ENCODE data around the gene BEND4.
A peak's percentile ranks its signal among the peaks of the same experiment; 100 is the strongest.

Gene BEND4

DNA sequence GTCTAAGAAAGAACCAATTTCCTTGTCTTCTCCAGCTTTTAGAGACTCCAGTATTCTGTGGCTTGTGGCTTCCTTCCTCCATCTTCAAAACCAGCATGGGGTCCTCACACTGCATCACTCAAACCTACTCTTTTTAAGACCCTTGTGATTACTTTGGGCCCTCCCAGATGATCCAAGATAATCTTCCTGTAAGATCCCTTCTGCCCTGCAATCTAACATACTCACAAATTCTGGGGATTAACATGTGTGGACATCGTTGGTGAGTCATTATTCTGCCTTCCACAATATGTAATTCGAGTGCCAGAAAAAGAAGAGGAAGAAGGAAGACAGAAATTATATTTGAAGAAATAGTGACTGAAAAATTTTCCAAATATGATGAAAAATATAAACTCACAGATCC lies 47.9 kb downstream of the BEND4 start:
- DNase-seq (ENCODE audit: low spot score), result peak; percentile 26

DNA sequence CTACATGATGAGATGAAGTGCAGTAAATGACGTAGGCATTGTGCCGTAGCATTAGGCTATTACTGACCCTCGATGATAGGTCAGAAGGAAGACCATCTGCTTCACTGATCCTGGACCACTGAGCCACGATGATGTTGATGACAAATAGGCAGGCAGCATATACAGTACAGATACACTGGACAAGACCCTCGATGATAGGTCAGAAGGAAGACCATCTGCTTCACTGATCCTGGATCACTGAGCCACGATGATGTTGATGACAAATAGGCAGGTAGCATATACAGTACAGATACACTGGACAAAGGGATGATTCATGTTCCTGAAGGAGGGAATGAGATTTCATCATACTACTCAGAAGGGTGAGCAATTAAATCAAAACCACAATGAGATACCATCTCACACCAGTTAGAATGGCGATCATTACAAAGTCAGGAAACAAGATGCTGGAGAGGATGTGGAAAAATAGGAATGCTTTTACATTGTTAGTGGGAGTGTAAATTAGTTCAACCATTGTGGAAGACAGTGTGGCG lies 50.9 kb downstream of the BEND4 start:
- DNase-seq (ENCODE audit: low spot score), result no peak

DNA sequence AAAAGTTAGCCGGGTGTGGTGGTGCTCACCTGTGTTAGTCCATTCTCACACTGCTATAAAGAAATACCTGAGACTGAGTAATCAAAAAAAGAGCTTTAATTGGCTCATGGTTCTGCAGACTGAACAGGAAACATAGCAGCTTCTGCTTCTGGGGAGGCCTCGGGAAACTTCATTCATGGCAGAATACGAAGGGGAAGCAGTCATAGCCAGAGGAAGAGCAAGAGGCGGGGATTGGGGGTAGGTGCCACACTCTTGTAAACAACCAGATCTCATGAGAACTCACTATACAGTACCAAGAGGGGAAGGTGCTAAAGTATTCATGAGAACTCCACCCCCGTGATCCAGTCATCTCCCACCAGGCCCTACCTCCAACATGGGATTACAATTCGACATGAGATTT lies 64.1 kb downstream of the BEND4 start:
- no peak for DNase-seq (ENCODE audit: low spot score)

DNA sequence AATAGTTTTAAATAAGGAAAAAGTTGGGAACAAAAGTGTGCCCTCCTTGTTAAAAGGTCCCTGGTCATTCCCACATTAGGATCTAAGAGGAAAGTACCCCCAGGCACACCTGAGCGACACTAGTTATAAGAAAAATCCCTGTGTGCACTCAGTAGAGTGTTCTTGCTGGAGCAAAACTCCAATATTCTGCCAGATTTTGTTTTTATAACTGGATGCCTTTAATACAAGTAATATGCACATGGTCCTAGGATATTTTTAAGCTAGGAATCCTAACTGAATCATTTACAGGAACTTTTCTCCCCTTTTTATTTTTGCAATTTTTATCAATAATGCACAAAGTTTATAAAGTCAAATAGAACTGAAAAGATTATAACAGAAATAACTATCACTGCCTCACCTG lies 68.6 kb downstream of the BEND4 start:
- no peak for DNase-seq (ENCODE audit: low spot score)

DNA sequence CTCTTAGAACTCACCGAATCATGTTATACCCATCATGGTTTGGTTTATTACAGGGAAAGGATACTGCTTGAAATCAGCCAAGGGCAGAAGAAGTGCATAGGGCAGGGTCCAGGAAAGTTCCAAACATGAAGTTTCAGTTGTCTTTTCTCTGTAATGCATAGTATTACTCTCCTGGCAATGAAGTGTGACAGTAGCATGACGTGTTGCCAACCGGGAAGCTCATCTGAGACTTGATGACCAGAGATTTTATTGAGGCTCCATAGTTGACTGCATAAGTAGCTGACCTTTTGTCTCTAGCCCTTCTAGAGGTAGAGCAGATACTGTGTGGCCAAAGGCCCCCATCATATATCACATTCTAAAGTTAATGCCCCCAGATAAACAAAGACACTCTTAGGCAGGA lies 72.1 kb downstream of the BEND4 start:
- DNase-seq (ENCODE audit: low spot score), result no peak

DNA sequence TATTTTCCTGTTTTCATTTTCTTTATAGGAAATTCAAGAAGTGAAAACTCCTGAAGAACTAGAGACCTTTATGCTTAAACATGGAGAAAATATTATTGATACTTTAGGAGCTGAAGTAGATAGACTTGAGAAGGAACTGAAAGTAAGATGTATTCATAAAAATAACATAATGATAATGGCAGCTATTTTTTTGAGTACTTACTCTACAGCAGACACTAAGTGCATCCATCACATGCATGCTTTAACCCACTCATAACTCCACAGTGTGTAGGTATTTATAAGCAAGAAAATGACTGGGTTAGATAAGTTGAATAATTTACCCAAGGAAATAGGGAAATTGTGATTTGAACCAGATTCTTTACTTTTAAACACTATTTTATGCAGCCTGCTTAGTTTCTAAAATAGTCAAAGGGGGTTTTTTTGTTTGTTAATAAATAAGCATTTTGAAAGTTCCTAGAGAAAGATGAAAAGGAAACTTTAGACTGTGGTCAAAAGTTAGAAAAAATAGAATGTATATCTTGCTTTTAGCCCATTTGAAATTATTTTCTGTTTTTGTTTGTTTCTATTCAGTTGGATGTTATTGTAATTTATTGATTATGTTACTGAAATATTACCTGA lies 74.2 kb downstream of the BEND4 start:
- DNase-seq (ENCODE audit: low spot score), result no peak

DNA sequence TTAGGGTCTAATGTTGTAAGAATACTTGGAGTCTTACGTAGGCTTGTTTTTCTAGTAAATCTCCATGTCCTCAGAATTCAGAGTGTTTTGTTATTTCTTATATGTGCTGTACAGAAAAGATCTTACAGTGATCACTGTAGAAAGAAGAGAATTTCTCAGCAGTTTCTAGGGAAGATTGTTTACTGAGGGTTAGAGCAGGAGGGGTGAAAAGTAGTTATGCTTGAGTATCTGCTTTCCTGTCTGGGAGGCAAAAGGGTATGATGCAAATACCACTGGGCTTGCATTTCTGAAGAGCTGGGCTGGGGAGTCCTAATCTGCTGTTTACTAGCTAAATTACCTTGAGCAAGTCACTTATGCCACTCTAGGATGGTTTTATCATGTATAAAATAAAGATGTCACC lies 78.2 kb downstream of the BEND4 start:
- no peak for DNase-seq (ENCODE audit: low spot score)

DNA sequence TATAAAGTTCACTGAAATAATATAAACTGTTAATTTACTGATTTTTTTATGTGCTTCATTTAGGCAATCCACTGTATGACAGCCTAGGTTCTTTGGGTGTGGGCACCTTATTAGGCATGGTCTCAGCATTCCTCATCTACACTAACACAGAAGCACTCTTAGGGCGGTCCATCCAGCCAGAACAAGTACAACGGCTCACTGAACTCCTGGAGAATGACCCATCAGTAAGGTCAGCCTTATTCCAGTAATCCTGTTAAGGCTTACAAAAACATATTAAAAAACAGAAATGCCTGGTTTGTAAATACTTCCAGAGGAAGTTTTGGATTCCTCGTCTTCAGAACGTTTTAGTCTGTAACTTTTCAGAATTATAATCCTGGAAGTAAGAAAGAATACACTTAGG lies 82.0 kb downstream of the BEND4 start:
- DNase-seq (ENCODE audit: low spot score), result no peak

DNA sequence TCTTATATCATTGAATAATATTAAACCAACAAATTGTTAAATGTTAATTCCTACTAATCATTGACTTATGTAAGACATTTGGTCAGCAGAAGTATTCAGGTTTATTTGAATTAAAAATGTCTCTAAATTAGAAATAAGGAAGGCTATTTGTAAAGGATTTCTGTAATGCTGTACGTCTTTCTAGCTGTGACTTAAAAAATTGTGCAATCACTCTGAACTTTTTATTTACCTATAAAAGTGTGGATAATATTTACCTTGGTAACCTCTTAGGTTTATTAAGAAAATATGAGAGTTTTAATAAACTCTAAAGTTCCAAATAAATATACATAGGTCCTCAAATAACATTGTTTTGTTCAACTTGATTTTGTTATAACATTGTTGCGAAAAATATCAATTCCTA lies 85.2 kb downstream of the BEND4 start:
- no peak for DNase-seq (ENCODE audit: low spot score)

DNA sequence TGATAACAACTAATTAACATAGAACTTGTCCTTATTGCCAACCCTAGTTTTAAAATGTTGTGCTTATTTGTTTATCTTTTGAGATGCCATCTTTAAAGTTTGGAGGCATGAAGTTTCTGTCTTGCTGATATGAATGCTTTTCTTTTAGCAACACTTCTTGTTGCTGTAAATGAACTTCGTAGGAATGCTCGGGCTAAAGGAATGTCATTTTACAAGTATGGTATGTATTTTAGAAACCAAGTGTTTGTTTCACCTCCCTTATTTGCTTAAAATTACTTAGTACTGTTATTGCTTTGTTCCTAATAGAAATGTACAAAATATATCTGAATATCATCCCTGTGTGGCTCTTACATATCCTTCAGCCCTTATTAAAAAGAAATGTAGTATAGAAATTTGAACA lies 86.1 kb downstream of the BEND4 start:
- no peak for DNase-seq (ENCODE audit: low spot score)
